H9 (cell line): Measurements from ENCODE around the gene PRKACG. TPM values are rescaled to one million over a fixed set of nuclear protein-coding genes. Genes with fewer than 3 reads are reported as not detected.

Experiments
- DNase-seq: peaks from one replicate; pipeline ENCODE4 v3.0.0-alpha.2; 2017
- H2AFZ ChIP-seq: one replicate; pipeline ENCODE4 v1.6.1; 2013; ENCODE audit warnings: mild to moderate bottlenecking, low read length, control low read depth, moderate library complexity
- H2AK5ac ChIP-seq: 2 replicates; pipeline ENCODE4 v1.6.1; 2013; ENCODE audit warnings: low read length, control low read depth, mixed read lengths; ENCODE audit not compliant: insufficient read length
- H2BK120ac ChIP-seq: one replicate; pipeline ENCODE4 v1.6.1; 2013; ENCODE audit warnings: low read depth, mild to moderate bottlenecking, low read length, control low read depth, inconsistent platforms; ENCODE audit not compliant: poor library complexity, severe bottlenecking
- H2BK12ac ChIP-seq: 2 replicates; pipeline ENCODE4 v1.6.1; 2013; ENCODE audit warnings: low read length, control low read depth, mixed read lengths, low read depth; ENCODE audit not compliant: insufficient read length
- H2BK15ac ChIP-seq: 2 replicates; pipeline ENCODE4 v1.6.1; 2013; ENCODE audit warnings: low read depth, low read length, control low read depth
- H2BK20ac ChIP-seq: one replicate; pipeline ENCODE4 v1.6.1; 2013; ENCODE audit warnings: low read depth, mild to moderate bottlenecking, low read length, control low read depth, inconsistent platforms; ENCODE audit not compliant: poor library complexity, severe bottlenecking
- H2BK5ac ChIP-seq: 2 replicates; pipeline ENCODE4 v1.6.1; 2013; ENCODE audit warnings: low read length, control low read depth, mixed read lengths; ENCODE audit not compliant: insufficient read length
- H3K14ac ChIP-seq: 2 replicates; pipeline ENCODE4 v1.6.1; 2013; ENCODE audit warnings: low read length, control low read depth; ENCODE audit not compliant: insufficient read depth
- H3K18ac ChIP-seq: 2 replicates; pipeline ENCODE4 v1.6.1; 2013; ENCODE audit warnings: low read depth, mild to moderate bottlenecking, mixed read lengths, low read length, control low read depth; ENCODE audit not compliant: insufficient read length
- H3K23ac ChIP-seq: 2 replicates; pipeline ENCODE4 v1.6.1; 2013; ENCODE audit warnings: low read length, control low read depth, mixed read lengths, low read depth; ENCODE audit not compliant: insufficient read length
- H3K23me2 ChIP-seq: 2 replicates; pipeline ENCODE4 v1.6.1; 2013; ENCODE audit warnings: low read depth, mild to moderate bottlenecking, mixed read lengths, low read length, control low read depth; ENCODE audit not compliant: insufficient read length, poor library complexity, severe bottlenecking
- H3K27ac ChIP-seq: 2 replicates; pipeline ENCODE4 v1.5.1; 2013; ENCODE audit warnings: low read length, control low read depth, mixed read lengths, low read depth; ENCODE audit not compliant: insufficient read length
- H3K27me3 ChIP-seq: 2 replicates; pipeline ENCODE4 v1.6.1; 2013; ENCODE audit warnings: low read length, control low read depth, inconsistent platforms; ENCODE audit not compliant: insufficient read depth
- H3K4ac ChIP-seq: 2 replicates; pipeline ENCODE4 v1.6.1; 2013; ENCODE audit warnings: low read depth, mild to moderate bottlenecking, control low read depth, inconsistent platforms, low read length, moderate library complexity
- H3K4me1 ChIP-seq: 2 replicates; pipeline ENCODE4 v1.6.1; 2013; ENCODE audit warnings: low read length, control low read depth, inconsistent platforms; ENCODE audit not compliant: insufficient read depth
- H3K4me2 ChIP-seq: 2 replicates; pipeline ENCODE4 v1.6.1; 2013; ENCODE audit warnings: low read length, control low read depth, mixed read lengths; ENCODE audit not compliant: insufficient read length, insufficient read depth
- H3K56ac ChIP-seq: 2 replicates; pipeline ENCODE4 v1.6.1; 2013; ENCODE audit warnings: low read depth, mild to moderate bottlenecking, mixed read lengths, low read length, control low read depth; ENCODE audit not compliant: insufficient read length
- H3K79me1 ChIP-seq: 2 replicates; pipeline ENCODE4 v1.6.1; 2013; ENCODE audit warnings: low read depth, mild to moderate bottlenecking, moderate library complexity, low read length, control low read depth, inconsistent platforms; ENCODE audit not compliant: insufficient read depth, poor library complexity, severe bottlenecking
- H3K79me2 ChIP-seq: 2 replicates; pipeline ENCODE4 v1.6.1; 2013; ENCODE audit warnings: low read length, control low read depth, inconsistent platforms; ENCODE audit not compliant: insufficient read depth
- H3K9ac ChIP-seq: 2 replicates; pipeline ENCODE4 v1.6.1; 2013; ENCODE audit warnings: low read length, control low read depth, mixed read lengths; ENCODE audit not compliant: insufficient read length; ENCODE audit errors: extremely low read depth
- H3K9me3 ChIP-seq: one replicate; pipeline ENCODE4 v1.6.1; 2013; ENCODE audit warnings: low read depth, low read length, inconsistent platforms; ENCODE audit not compliant: control insufficient read depth
- H3T11ph ChIP-seq: one replicate; pipeline ENCODE4 v1.6.1; 2013; ENCODE audit warnings: mild to moderate bottlenecking, low read length, control low read depth, inconsistent platforms
- H4K20me1 ChIP-seq: one replicate; pipeline ENCODE4 v1.6.1; 2013; ENCODE audit not compliant: control insufficient read depth, insufficient read length, insufficient read depth
- H4K5ac ChIP-seq: 2 replicates; pipeline ENCODE4 v1.6.1; 2013; ENCODE audit warnings: low read depth, mild to moderate bottlenecking, mixed read lengths, low read length, control low read depth; ENCODE audit not compliant: insufficient read length
- H4K8ac ChIP-seq: replicated peaks from 2 replicates; pipeline ENCODE4 v1.6.1; 2013; ENCODE audit warnings: low read length, control low read depth, mixed read lengths, low read depth; ENCODE audit not compliant: insufficient read length
- H4K91ac ChIP-seq: 2 replicates; pipeline ENCODE4 v1.6.1; 2013; ENCODE audit warnings: low read depth, mild to moderate bottlenecking, moderate library complexity, mixed read lengths, low read length, control low read depth; ENCODE audit not compliant: insufficient read length
- H3K27ac Mint-ChIP-seq, 3 experiments: 2 replicates in 2 of 3; 3 replicates in 1 of 3; pipeline ENCODE4 v1.8.0; 2020 to 2021; ENCODE audit warnings: mixed read lengths in 3 of 3, mild to moderate bottlenecking in 1 of 3, moderate library complexity in 1 of 3
- H3K27me3 Mint-ChIP-seq: 2 replicates; pipeline ENCODE4 v1.8.0; 2021; ENCODE audit warnings: low read depth, mild to moderate bottlenecking, moderate library complexity, mixed read lengths
- H3K36me3 Mint-ChIP-seq, 3 experiments: 2 replicates in 2 of 3; 3 replicates in 1 of 3; pipeline ENCODE4 v1.8.0; 2020 to 2021; ENCODE audit warnings: low read depth in 3 of 3, mixed read lengths in 3 of 3; ENCODE audit not compliant: insufficient read depth in 1 of 3
- H3K4me1 Mint-ChIP-seq, 2 experiments: 2 replicates each; pipeline ENCODE4 v1.8.0; 2020; ENCODE audit warnings: mixed read lengths in 2 of 2
- H3K4me3 Mint-ChIP-seq, 2 experiments: 2 replicates in 1 of 2; 3 replicates in 1 of 2; pipeline ENCODE4 v1.8.0; 2020 to 2021; ENCODE audit warnings: mild to moderate bottlenecking in 2 of 2, mixed read lengths in 2 of 2, moderate library complexity in 1 of 2
- H3K9me3 Mint-ChIP-seq, 2 experiments: 2 replicates in 1 of 2; 3 replicates in 1 of 2; pipeline ENCODE4 v1.8.0; 2020; ENCODE audit warnings: mild to moderate bottlenecking in 2 of 2, mixed read lengths in 2 of 2, moderate library complexity in 1 of 2
- WGBS: extraction: QIAGEN DNeasy Blood & Tissue Kit; methylation state at CpG from one replicate; pipeline ENCODE4 v1.1.7; 2013; ENCODE audit warnings: missing lambda C conversion rate, low lambda C conversion rate, mixed read lengths; ENCODE audit not compliant: insufficient read length; ENCODE audit errors: extremely low coverage; 5-methylcytosine and 5-hydroxymethylcytosine counted together
- total RNA-seq: library from RNA; stranded (reverse); gene quantifications from 2 replicates; pipeline ENCODE4 v1.2.1, GENCODE V29; 2021
- TF ChIP-seq, protein P1 (sequence below): fragments of 200-600 bp; sonication (generic); conservative IDR thresholded peaks from 3 replicates; pipeline ENCODE4 v1.8.0; 2021; ENCODE audit warnings: antibody characterized with exemption, mild to moderate bottlenecking

The PRKACG gene
- total RNA-seq, 1 experiment from 2014 or later, result not detected

DNA sequence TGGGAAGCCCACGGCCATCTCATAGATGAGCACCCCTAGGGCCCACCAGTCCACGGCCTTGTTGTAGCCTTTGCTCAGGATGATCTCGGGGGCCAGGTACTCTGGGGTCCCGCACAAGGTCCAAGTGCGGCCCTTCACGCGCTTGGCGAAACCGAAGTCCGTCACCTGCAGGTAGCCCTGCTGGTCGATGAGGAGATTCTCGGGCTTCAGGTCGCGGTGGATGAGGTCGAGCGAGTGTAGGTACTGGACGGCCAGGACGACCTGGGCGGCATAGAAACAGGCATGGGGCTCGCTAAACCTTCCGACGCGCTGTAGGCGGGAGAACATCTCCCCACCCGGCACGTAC is 558 bp downstream of the PRKACG start:
- Histone ChIP-seq H3K23me2 (no peaks in the 10 kb centered on the region), H4K5ac (no peak overlapping the region), H2AFZ (no peak overlapping the region), H2BK15ac (no peak overlapping the region), H3K4me1 (peaks cover 3% of the 10 kb centered on the region; the same call in 1 of the 2 replicates), H4K91ac (no peak overlapping the region), H2BK12ac (no peak overlapping the region), H3K18ac (no peak overlapping the region), H3K27me3 (no peaks in the 10 kb centered on the region), H3T11ph (no peak overlapping the region), H2BK120ac (no peak overlapping the region), H4K20me1 (no peaks in the 10 kb centered on the region), H3K56ac (no peak overlapping the region), H3K27ac (no peak overlapping the region), H3K9me3 (no peaks in the 10 kb centered on the region), H3K4me2 (no peak overlapping the region), H3K9ac (no peak overlapping the region), H3K14ac (no peak overlapping the region), H3K23ac (no peak overlapping the region), H3K79me1 (no peaks in the 10 kb centered on the region), H2AK5ac (no peak overlapping the region), H3K4ac (no peak overlapping the region), H4K8ac (no peak overlapping the region), H3K79me2 (no peaks in the 10 kb centered on the region), H2BK5ac (no peak overlapping the region), H2BK20ac (no peak overlapping the region)
- H3K9me3 Mint-ChIP-seq, result peaks cover 3 to 13% of the 10 kb centered on the region in 2 experiments
- H3K27ac Mint-ChIP-seq, result no peak overlapping the region
- H3K36me3 Mint-ChIP-seq, result peaks cover 0 to 18% (median 3%) of the 10 kb centered on the region in 3 experiments; a peak in 3 of 7 replicates
- H3K27me3 Mint-ChIP-seq, result no peaks in the 10 kb centered on the region; the same call in 1 of the 2 replicates
- no peak for DNase-seq
- peaks cover 18 to 36% of the 10 kb centered on the region in 2 experiments for H3K4me1 Mint-ChIP-seq
- TF ChIP-seq, protein P1, sequence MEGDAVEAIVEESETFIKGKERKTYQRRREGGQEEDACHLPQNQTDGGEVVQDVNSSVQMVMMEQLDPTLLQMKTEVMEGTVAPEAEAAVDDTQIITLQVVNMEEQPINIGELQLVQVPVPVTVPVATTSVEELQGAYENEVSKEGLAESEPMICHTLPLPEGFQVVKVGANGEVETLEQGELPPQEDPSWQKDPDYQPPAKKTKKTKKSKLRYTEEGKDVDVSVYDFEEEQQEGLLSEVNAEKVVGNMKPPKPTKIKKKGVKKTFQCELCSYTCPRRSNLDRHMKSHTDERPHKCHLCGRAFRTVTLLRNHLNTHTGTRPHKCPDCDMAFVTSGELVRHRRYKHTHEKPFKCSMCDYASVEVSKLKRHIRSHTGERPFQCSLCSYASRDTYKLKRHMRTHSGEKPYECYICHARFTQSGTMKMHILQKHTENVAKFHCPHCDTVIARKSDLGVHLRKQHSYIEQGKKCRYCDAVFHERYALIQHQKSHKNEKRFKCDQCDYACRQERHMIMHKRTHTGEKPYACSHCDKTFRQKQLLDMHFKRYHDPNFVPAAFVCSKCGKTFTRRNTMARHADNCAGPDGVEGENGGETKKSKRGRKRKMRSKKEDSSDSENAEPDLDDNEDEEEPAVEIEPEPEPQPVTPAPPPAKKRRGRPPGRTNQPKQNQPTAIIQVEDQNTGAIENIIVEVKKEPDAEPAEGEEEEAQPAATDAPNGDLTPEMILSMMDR, result no peak
- WGBS, result no CpG with 5 or more reads among the region's 26 CpGs
- no peak overlapping the region for H3K4me3 Mint-ChIP-seq
